GM12892 (cell line): ENCODE measurements around the gene TMEM221.

ENCODE experiments used
- POLR2A ChIP-seq: IDR thresholded peaks from 2 replicates; pipeline ENCODE4 v1.6.1; 2011; ENCODE audit warnings: low read depth, low read length, control low read depth
- TAF1 ChIP-seq: IDR thresholded peaks from 2 replicates; pipeline ENCODE4 v1.6.1; 2011; ENCODE audit warnings: low read depth, mild to moderate bottlenecking, control low read depth, low read length, borderline replicate concordance

GRCh38 chr19:17406046-17406886, 42.2 kb downstream of the TMEM221 start:
- no peak for TF ChIP-seq TAF1
- no peak for TF ChIP-seq POLR2A
